Measurements from ENCODE around the gene VPS8. TPM values are rescaled to one million over a fixed set of nuclear protein-coding genes. Genes with fewer than 3 reads are reported as not detected.

Gene VPS8
- total and polyA plus RNA-seq, 7 donors, result 11.4 to 52.6 (median 30.8) TPM

- no peak for ATAC-seq
- Histone ChIP-seq H3K27ac (no peak overlapping the region), H3K36me3 (ENCODE audit: insufficient read depth in 1 of 2, low read depth in 1 of 2) (no peaks in the 10 kb centered on the region), H3K4me1 (peaks cover 5% of the 10 kb centered on the region), H3K4me3 (no peak overlapping the region), H3K27me3 (ENCODE audit: insufficient read depth in 3 of 3, low read length in 2 of 3) (no peaks in the 10 kb centered on the region), H3K9me3 (peaks cover 11% of the 10 kb centered on the region)
- DNase-seq, result no peak
- TF ChIP-seq CTCF (IDR thresholded peaks at IDR 0.05), result no peak
- WGBS, 3 donors, result 92 to 100% (median 97%) methylated on average over 1 of the region's 1 CpG
- intact Hi-C loops (cut with DNase I), result no loop called here
These were observed 228.5 kb downstream of the VPS8 start for GRCh38 chr3:185040425-185040824.

GRCh38 chr3:185041540-185041939 is 229.6 kb downstream of the VPS8 start:
- no peak for ATAC-seq
- intact Hi-C loops (cut with DNase I), result no loop called here

GRCh38 chr3:185042312-185043050 is 230.5 kb downstream of the VPS8 start:
- Histone ChIP-seq H3K9me3 (no peaks in the 10 kb centered on the region), H3K27me3 (ENCODE audit: insufficient read depth in 3 of 3, low read length in 2 of 3) (no peaks in the 10 kb centered on the region), H3K27ac (no peak overlapping the region), H3K4me3 (no peak overlapping the region), H3K36me3 (ENCODE audit: insufficient read depth in 1 of 2, low read depth in 1 of 2) (peaks cover 0 to 4% of the 10 kb centered on the region in 2 donors), H3K4me1 (peaks cover 5% of the 10 kb centered on the region)
- TF ChIP-seq CTCF (IDR thresholded peaks at IDR 0.05), result no peak
- DNase-seq (no peak), ATAC-seq (no peak)
- WGBS, 3 donors, result 50 to 70% (median 58%) methylated on average over 7 of the region's 7 CpGs
- intact Hi-C loops (cut with DNase I), result no loop called here

More at GRCh38 chr3:185041540-185041939, 229.6 kb downstream of the VPS8 start:
- Histone ChIP-seq H3K36me3 (ENCODE audit: insufficient read depth in 1 of 2, low read depth in 1 of 2) (peaks cover 0 to 1% of the 10 kb centered on the region in 2 donors), H3K9me3 (peaks cover 8% of the 10 kb centered on the region), H3K27ac (no peak overlapping the region), H3K4me1 (peaks cover 5% of the 10 kb centered on the region), H3K27me3 (ENCODE audit: insufficient read depth in 3 of 3, low read length in 2 of 3) (no peaks in the 10 kb centered on the region), H3K4me3 (no peak overlapping the region)
- no peak for TF ChIP-seq CTCF (IDR thresholded peaks at IDR 0.05)
- 91 to 97% (median 95%) methylated on average over 4 of the region's 4 CpGs for WGBS, 3 donors
- DNase-seq, result no peak

- Histone ChIP-seq H3K27ac (no peak overlapping the region), H3K4me3 (no peak overlapping the region), H3K27me3 (ENCODE audit: insufficient read depth in 3 of 3, low read length in 2 of 3) (no peaks in the 10 kb centered on the region), H3K36me3 (ENCODE audit: insufficient read depth in 1 of 2, low read depth in 1 of 2) (peaks cover 4 to 37% of the 10 kb centered on the region in 2 donors), H3K9me3 (no peaks in the 10 kb centered on the region), H3K4me1 (peaks cover 5% of the 10 kb centered on the region)
- WGBS, 3 donors, result 33 to 56% (median 52%) methylated on average over 1 of the region's 1 CpG
- intact Hi-C loops (cut with DNase I), result no loop called here
- DNase-seq, result no peak
- TF ChIP-seq CTCF (IDR thresholded peaks at IDR 0.05), result no peak
- ATAC-seq, result no peak
These were observed 234.2 kb downstream of the VPS8 start for GRCh38 chr3:185046164-185046515.

GRCh38 chr3:185046603-185047002 is 234.6 kb downstream of the VPS8 start:
- Histone ChIP-seq H3K27ac (no peak overlapping the region), H3K4me3 (no peak overlapping the region), H3K4me1 (peaks cover 5% of the 10 kb centered on the region), H3K27me3 (ENCODE audit: insufficient read depth in 3 of 3, low read length in 2 of 3) (no peaks in the 10 kb centered on the region), H3K36me3 (ENCODE audit: insufficient read depth in 1 of 2, low read depth in 1 of 2) (peaks cover 4 to 41% of the 10 kb centered on the region in 2 donors), H3K9me3 (no peaks in the 10 kb centered on the region)
- intact Hi-C loops (cut with DNase I), result no loop called here
- no peak for TF ChIP-seq CTCF (IDR thresholded peaks at IDR 0.05)
- DNase-seq, result no peak
- no peak for ATAC-seq
- 81 to 90% (median 81%) methylated on average over 4 of the region's 4 CpGs for WGBS, 3 donors
